Measurements from ENCODE around the gene CAP1. TPM values are rescaled to one million over a fixed set of nuclear protein-coding genes. Genes with fewer than 3 reads are reported as not detected.
A peak's percentile ranks its signal among the peaks of the same experiment; 100 is the strongest.

Gene CAP1
- total and polyA plus RNA-seq, 2 of the 13 experiments (the other 11 are each of a cell fraction or from before 2014, with no cell fraction given), result 174 to 195 TPM

GRCh38 chr1:40039757-40040510 is 595 bp upstream of the CAP1 start (continued):
- TF ChIP-seq SP2 (CRISPR knock-in tag; IDR thresholded peaks at IDR 0.05), result no peak
- TF ChIP-seq EHMT2 (IDR thresholded peaks at IDR 0.05; ENCODE audit: borderline replicate concordance, low read depth, low read length), result no peak
- TF ChIP-seq MXI1 (IDR thresholded peaks at IDR 0.05; ENCODE audit: borderline replicate concordance, low read depth, low read length), result no peak; the same call in 1 of the 3 replicates
- TF ChIP-seq JUND (CRISPR knock-in tag; IDR thresholded peaks at IDR 0.05), result no peak
- TF ChIP-seq TBX3 (IDR thresholded peaks at IDR 0.05; ENCODE audit: borderline replicate concordance), result no peak
- TF ChIP-seq TBX2 (CRISPR knock-in tag; IDR thresholded peaks at IDR 0.05; ENCODE audit: borderline replicate concordance), result no peak; the same call in none of the 2 replicates
- no peak for TF ChIP-seq SOX6 (IDR thresholded peaks at IDR 0.05)
- TF ChIP-seq SOX6 (CRISPR knock-in tag; IDR thresholded peaks at IDR 0.05), result no peak
- TF ChIP-seq TRIM22 (IDR thresholded peaks at IDR 0.05), result no peak
- 0 out of 2 replicates have a peak, but pooled peaks have one; percentile 24 for TF ChIP-seq IKZF5 (CRISPR knock-in tag; IDR thresholded peaks at IDR 0.05)
- no peak for TF ChIP-seq HNRNPK (IDR thresholded peaks at IDR 0.05; ENCODE audit: low read depth, low read length, poor library complexity, severe bottlenecking)
- peak; percentile 65 for TF ChIP-seq ZNF704 (CRISPR knock-in tag; IDR thresholded peaks at IDR 0.05; ENCODE audit: borderline replicate concordance)
- TF ChIP-seq RBM39 (IDR thresholded peaks at IDR 0.05; ENCODE audit: low read depth, low read length, poor library complexity, severe bottlenecking), result peak; percentile 91
- no peak; the same call in 1 of the 2 replicates for TF ChIP-seq RELA (CRISPR knock-in tag; IDR thresholded peaks at IDR 0.05)
- TF ChIP-seq ZBTB42 (CRISPR knock-in tag; IDR thresholded peaks at IDR 0.05), result 0 out of 2 replicates have a peak, but pooled peaks have one; percentile 64
- peak; percentile 2; the same call in 1 of the 2 replicates for TF ChIP-seq BCL6 (CRISPR knock-in tag; IDR thresholded peaks at IDR 0.05)
- peak; percentile 75; the same call in 1 of the 2 replicates for TF ChIP-seq KLF6 (CRISPR knock-in tag; IDR thresholded peaks at IDR 0.05)
- no peak for TF ChIP-seq IKZF1 (IDR thresholded peaks at IDR 0.05)
- no peak; the same call in 1 of the 2 replicates for TF ChIP-seq NR0B2 (CRISPR knock-in tag; IDR thresholded peaks at IDR 0.05)
- no peak for TF ChIP-seq NFYB (CRISPR knock-in tag; IDR thresholded peaks at IDR 0.05)
- TF ChIP-seq ZBTB26 (CRISPR knock-in tag; IDR thresholded peaks at IDR 0.05; ENCODE audit: borderline replicate concordance), result peak; percentile 51
- peak; percentile 81 for TF ChIP-seq NRL (CRISPR knock-in tag; IDR thresholded peaks at IDR 0.05; ENCODE audit: borderline replicate concordance)
- no peak for TF ChIP-seq KLF13 (CRISPR knock-in tag; IDR thresholded peaks at IDR 0.05)
- TF ChIP-seq PAX8 (CRISPR knock-in tag; IDR thresholded peaks at IDR 0.05; ENCODE audit: borderline replicate concordance), result no peak
- TF ChIP-seq ZNF570 (CRISPR knock-in tag; IDR thresholded peaks at IDR 0.05; ENCODE audit: borderline replicate concordance), result no peak
- TF ChIP-seq ZNF3 (CRISPR knock-in tag; IDR thresholded peaks at IDR 0.05), result no peak
